ENCODE measurements around the gene EIF4G3. TPM values are rescaled to one million over a fixed set of nuclear protein-coding genes. Genes with fewer than 3 reads are reported as not detected.

Gene EIF4G3
- total and polyA plus RNA-seq, 9 of the 15 experiments (the other 6 are each of a cell fraction or from before 2014, with no cell fraction given): 6.7 to 40.5 (median 32.1) TPM

- Histone ChIP-seq H3K4me2 (ENCODE audit: insufficient read depth, low read length) (no peak overlapping the region), H3K9ac (ENCODE audit: insufficient read depth in 1 of 2, low read depth in 2 of 2, low read length in 2 of 2) (no peak overlapping the region), H3K27ac (ENCODE audit: extremely low read depth, low read depth, low read length) (no peak overlapping the region), H3K27me3 (ENCODE audit: control insufficient read depth in 2 of 2, insufficient read depth in 2 of 2, low read length in 2 of 2) (no peaks in the 10 kb centered on the region), H2AFZ (ENCODE audit: low read depth, low read length) (no peak overlapping the region), H3K36me3 (ENCODE audit: control insufficient read depth, insufficient read depth, low read length) (no peaks in the 10 kb centered on the region), H3K4me3 (no peak overlapping the region), H3K9me3 (replicated peaks; ENCODE audit: control insufficient read depth, insufficient read depth, low read depth, low read length) (no peaks in the 10 kb centered on the region), H4K20me1 (replicated peaks; ENCODE audit: control insufficient read depth, insufficient read depth, low read length) (no peaks in the 10 kb centered on the region), H3K4me1 (replicated peaks in 1 of 2; ENCODE audit: control insufficient read depth in 2 of 2, insufficient read depth in 2 of 2, low read length in 2 of 2) (no peaks in the 10 kb centered on the region), H3K79me2 (ENCODE audit: control insufficient read depth, insufficient read depth, low read length) (no peaks in the 10 kb centered on the region), H3K9me1 (ENCODE audit: control insufficient read depth, insufficient read depth, low read length) (no peaks in the 10 kb centered on the region)
- no peak for TF ChIP-seq MCM2 (IDR thresholded peaks at IDR 0.05; ENCODE audit: low read depth)
- TF ChIP-seq NFATC3 (IDR thresholded peaks at IDR 0.05): no peak
- 78% methylated on average over 5 of the region's 5 CpGs for WGBS (ENCODE audit: insufficient coverage, low coverage, missing lambda C conversion rate)
- in situ Hi-C loops (cut with MboI) (loop anchor here (5.0 kb wide), 1 partner anchor 198 kb away; no protein-coding TSS in a partner anchor), intact Hi-C loops (cut with micrococcal nuclease) (no loop called here)
- no TSS peak for BruUV-seq (replicated peaks)
- no peak for DNase-seq (ENCODE audit: extremely low read depth in 1 of 4, low spot score in 3 of 4)
- no peak for FAIRE-seq
- CTCF ChIA-PET (ENCODE audit: low intra/inter-chr PET ratio): no interaction called here
- no peak for ATAC-seq
- POLR2A ChIA-PET: interaction anchor here (1.4 kb wide), 1 partner anchor 33 kb away, joined by 5 read pairs; no protein-coding TSS in a partner anchor
Observed at GRCh38 chr1:20993716-20994575, 182.8 kb downstream of the EIF4G3 start.

- Histone ChIP-seq H3K27me3 (ENCODE audit: control insufficient read depth in 2 of 2, insufficient read depth in 2 of 2, low read length in 2 of 2) (no peaks in the 10 kb centered on the region), H3K27ac (ENCODE audit: extremely low read depth, low read depth, low read length) (no peak overlapping the region), H3K9me1 (ENCODE audit: control insufficient read depth, insufficient read depth, low read length) (no peaks in the 10 kb centered on the region), H3K79me2 (ENCODE audit: control insufficient read depth, insufficient read depth, low read length) (no peaks in the 10 kb centered on the region), H4K20me1 (replicated peaks; ENCODE audit: control insufficient read depth, insufficient read depth, low read length) (no peaks in the 10 kb centered on the region), H3K4me1 (replicated peaks in 1 of 2; ENCODE audit: control insufficient read depth in 2 of 2, insufficient read depth in 2 of 2, low read length in 2 of 2) (no peaks in the 10 kb centered on the region), H3K36me3 (ENCODE audit: control insufficient read depth, insufficient read depth, low read length) (no peaks in the 10 kb centered on the region), H2AFZ (ENCODE audit: low read depth, low read length) (no peak overlapping the region), H3K4me3 (no peak overlapping the region), H3K4me2 (ENCODE audit: insufficient read depth, low read length) (no peak overlapping the region), H3K9ac (ENCODE audit: insufficient read depth in 1 of 2, low read depth in 2 of 2, low read length in 2 of 2) (no peak overlapping the region), H3K9me3 (replicated peaks; ENCODE audit: control insufficient read depth, insufficient read depth, low read depth, low read length) (no peaks in the 10 kb centered on the region)
- in situ Hi-C loops (cut with MboI): loop anchor here (5.0 kb wide), 1 partner anchor 200 kb away; no protein-coding TSS in a partner anchor
- POLR2A ChIA-PET: interaction anchor here (0.6 to 2.4 kb wide), 2 partner anchors 13 to 41 kb away, joined by 5 to 6 read pairs; no protein-coding TSS in a partner anchor
- 50% methylated on average over 2 of the region's 2 CpGs for WGBS (ENCODE audit: insufficient coverage, low coverage, missing lambda C conversion rate)
- ATAC-seq (no peak), FAIRE-seq (no peak), DNase-seq (ENCODE audit: extremely low read depth in 1 of 4, low spot score in 3 of 4) (no peak)
- CTCF ChIA-PET (ENCODE audit: low intra/inter-chr PET ratio): interaction anchor here (0.7 kb wide), 1 partner anchor 229 kb away, joined by 3 read pairs; no protein-coding TSS in a partner anchor
- intact Hi-C loops (cut with micrococcal nuclease): no loop called here
- BruUV-seq (replicated peaks): no TSS peak
- no peak for TF ChIP-seq ZBTB9 (CRISPR knock-in tag; IDR thresholded peaks at IDR 0.05)
- TF ChIP-seq, protein P1, sequence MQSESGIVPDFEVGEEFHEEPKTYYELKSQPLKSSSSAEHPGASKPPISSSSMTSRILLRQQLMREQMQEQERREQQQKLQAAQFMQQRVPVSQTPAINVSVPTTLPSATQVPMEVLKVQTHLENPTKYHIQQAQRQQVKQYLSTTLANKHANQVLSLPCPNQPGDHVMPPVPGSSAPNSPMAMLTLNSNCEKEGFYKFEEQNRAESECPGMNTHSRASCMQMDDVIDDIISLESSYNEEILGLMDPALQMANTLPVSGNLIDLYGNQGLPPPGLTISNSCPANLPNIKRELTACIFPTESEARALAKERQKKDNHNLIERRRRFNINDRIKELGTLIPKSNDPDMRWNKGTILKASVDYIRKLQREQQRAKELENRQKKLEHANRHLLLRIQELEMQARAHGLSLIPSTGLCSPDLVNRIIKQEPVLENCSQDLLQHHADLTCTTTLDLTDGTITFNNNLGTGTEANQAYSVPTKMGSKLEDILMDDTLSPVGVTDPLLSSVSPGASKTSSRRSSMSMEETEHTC (IDR thresholded peaks at IDR 0.05): no peak
- no peak for TF ChIP-seq DDX20 (tag; IDR thresholded peaks at IDR 0.05; ENCODE audit: low read depth)
- TF ChIP-seq PCBP1 (IDR thresholded peaks at IDR 0.05; ENCODE audit: low read depth, low read length, poor library complexity, severe bottlenecking): no peak
- no peak for TF ChIP-seq ZNF3 (CRISPR knock-in tag; IDR thresholded peaks at IDR 0.05)
- no peak for TF ChIP-seq TRIM25 (IDR thresholded peaks at IDR 0.05; ENCODE audit: borderline replicate concordance)
Observed at GRCh38 chr1:20992322-20993056, 184.2 kb downstream of the EIF4G3 start.

Data from K562 (cell line).